Skeletal muscle satellite cell (primary cell): ENCODE measurements around the gene PLEK2.

ENCODE experiments used
- H3K27me3 ChIP-seq: 2 replicates; pipeline ENCODE4 v1.7.0; 2013; ENCODE audit warnings: low read length; ENCODE audit not compliant: control insufficient read depth, insufficient read depth
- H3K36me3 ChIP-seq: 2 replicates; pipeline ENCODE4 v1.7.0; 2013; ENCODE audit warnings: mild to moderate bottlenecking, control low read depth, low read length; ENCODE audit not compliant: insufficient read depth
- H3K4me1 ChIP-seq: 2 replicates; pipeline ENCODE4 v1.7.0; 2013; ENCODE audit warnings: low read length; ENCODE audit not compliant: control insufficient read depth, insufficient read depth
- H3K4me2 ChIP-seq: 2 replicates; pipeline ENCODE4 v1.7.0; 2013; ENCODE audit warnings: mild to moderate bottlenecking, low read length
- H3K4me3 ChIP-seq: 2 replicates; pipeline ENCODE4 v1.7.0; 2013; ENCODE audit warnings: low read length
- H3K9ac ChIP-seq: 2 replicates; pipeline ENCODE4 v1.7.0; 2013; ENCODE audit warnings: mild to moderate bottlenecking, low read depth, low read length, moderate library complexity
- H3K9me3 ChIP-seq: replicated peaks from 2 replicates; pipeline ENCODE4 v1.7.0; 2013; ENCODE audit warnings: mild to moderate bottlenecking, control low read depth, low read length

Gene PLEK2

GRCh38 chr14:67442139-67442906, 30.4 kb upstream of the PLEK2 start:
- no peak overlapping the region for H3K4me2 ChIP-seq
- no peaks in the 10 kb centered on the region for H3K4me1 ChIP-seq
- H3K36me3 ChIP-seq, result no peaks in the 10 kb centered on the region
- peaks cover 53% of the 10 kb centered on the region for H3K27me3 ChIP-seq
- H3K9me3 ChIP-seq, result no peaks in the 10 kb centered on the region
- no peak overlapping the region for H3K4me3 ChIP-seq
- H3K9ac ChIP-seq, result no peak overlapping the region

DNA sequence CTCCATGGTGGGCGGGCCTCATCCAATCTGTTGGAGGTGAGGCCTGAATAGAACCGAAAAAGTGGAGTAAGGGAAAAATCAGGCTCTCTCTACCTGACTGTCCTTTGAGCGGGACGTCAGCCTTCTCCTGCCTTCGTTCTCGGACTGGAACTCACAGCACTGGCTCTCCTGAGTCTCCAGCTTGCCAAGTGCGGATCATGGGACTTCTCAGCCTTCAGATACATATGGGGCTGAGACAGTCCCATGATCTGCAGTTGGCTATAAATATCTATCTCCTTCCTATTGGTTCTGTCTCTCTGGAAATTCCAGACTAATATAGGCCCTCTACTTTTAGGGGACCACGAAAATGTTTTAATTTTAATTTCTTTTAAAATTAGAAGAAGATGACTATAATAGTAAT, 29.7 kb upstream of the PLEK2 start:
- Histone ChIP-seq H3K36me3 (no peaks in the 10 kb centered on the region), H3K27me3 (peaks cover 58% of the 10 kb centered on the region), H3K4me3 (no peak overlapping the region), H3K4me1 (no peaks in the 10 kb centered on the region), H3K9me3 (no peaks in the 10 kb centered on the region), H3K4me2 (no peak overlapping the region), H3K9ac (no peak overlapping the region)

DNA sequence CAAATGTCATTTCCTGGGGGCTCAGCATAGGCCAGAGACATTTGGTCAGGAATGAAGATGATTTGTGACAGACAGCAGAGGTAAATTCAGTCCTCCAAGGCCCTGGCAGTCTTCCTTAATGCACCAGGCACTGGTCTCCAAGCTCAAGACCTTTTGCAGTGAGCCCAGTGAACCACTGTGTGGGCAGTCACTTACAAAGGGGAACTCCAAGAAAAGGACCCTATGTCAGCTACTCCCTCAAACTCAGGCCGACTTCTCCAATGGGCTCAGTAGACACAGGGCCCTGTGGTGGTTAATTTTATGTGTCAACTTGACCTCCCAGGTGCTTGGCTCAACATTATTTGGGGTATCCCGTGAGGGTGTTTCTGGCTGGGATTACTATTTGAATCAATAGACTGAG, 29.3 kb upstream of the PLEK2 start:
- Histone ChIP-seq H3K4me2 (no peak overlapping the region), H3K4me1 (no peaks in the 10 kb centered on the region), H3K27me3 (peaks cover 54% of the 10 kb centered on the region), H3K9me3 (no peaks in the 10 kb centered on the region), H3K9ac (no peak overlapping the region), H3K36me3 (no peaks in the 10 kb centered on the region), H3K4me3 (no peak overlapping the region)

DNA sequence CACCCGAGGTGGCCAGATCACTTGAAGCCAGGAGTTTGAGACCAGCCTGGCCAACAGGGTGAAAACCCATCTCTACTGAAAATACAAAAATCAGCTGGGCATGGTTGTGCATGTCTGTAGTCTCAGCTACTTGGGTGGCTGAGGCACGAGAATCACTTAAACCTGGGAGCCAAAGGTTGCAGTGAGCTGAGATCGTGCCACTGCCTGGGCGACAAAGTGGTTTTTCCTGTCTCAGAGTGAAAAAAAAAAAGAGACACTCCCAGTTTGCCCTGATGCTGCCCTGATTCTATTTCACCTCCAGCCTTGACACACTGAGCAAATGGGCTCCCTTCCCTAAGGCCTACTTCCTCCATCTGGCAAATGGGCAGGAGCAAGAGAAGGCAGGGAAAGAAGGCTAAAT, 28.5 kb upstream of the PLEK2 start:
- Histone ChIP-seq H3K9me3 (no peaks in the 10 kb centered on the region), H3K27me3 (peaks cover 52% of the 10 kb centered on the region), H3K9ac (no peak overlapping the region), H3K4me3 (no peak overlapping the region), H3K4me1 (no peaks in the 10 kb centered on the region), H3K4me2 (no peak overlapping the region), H3K36me3 (no peaks in the 10 kb centered on the region)

- Histone ChIP-seq H3K4me2 (no peak overlapping the region), H3K9me3 (no peaks in the 10 kb centered on the region), H3K4me1 (no peaks in the 10 kb centered on the region), H3K9ac (no peak overlapping the region), H3K36me3 (no peaks in the 10 kb centered on the region), H3K27me3 (peaks cover 61% of the 10 kb centered on the region), H3K4me3 (no peak overlapping the region)
Observed at GRCh38 chr14:67438969-67439368, 27.0 kb upstream of the PLEK2 start.

- no peak overlapping the region for H3K9ac ChIP-seq
- no peak overlapping the region for H3K4me3 ChIP-seq
- peaks cover 70% of the 10 kb centered on the region for H3K27me3 ChIP-seq
- no peaks in the 10 kb centered on the region for H3K4me1 ChIP-seq
- no peaks in the 10 kb centered on the region for H3K9me3 ChIP-seq
- no peak overlapping the region for H3K4me2 ChIP-seq
- no peaks in the 10 kb centered on the region for H3K36me3 ChIP-seq
Observed at GRCh38 chr14:67436006-67436866, 24.3 kb upstream of the PLEK2 start.

DNA sequence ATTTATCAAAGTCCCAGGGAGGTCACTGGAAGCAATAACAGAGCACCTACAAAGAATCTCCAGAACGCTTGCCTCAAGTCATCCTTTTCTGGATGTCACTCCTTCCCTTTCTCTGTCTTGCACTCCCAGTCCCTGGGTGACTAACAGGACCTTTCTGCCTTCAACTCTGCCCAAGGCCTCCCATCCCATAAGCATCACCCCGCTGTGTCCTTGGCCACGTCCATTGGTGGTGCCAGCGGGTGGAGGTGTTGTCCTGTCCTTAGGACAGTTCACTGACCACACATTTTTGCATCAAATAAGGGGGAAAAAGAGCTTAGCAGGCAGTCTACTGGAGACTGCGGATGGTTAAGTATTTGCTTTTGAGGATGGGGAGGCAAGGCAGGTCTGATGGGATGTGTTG, 23.6 kb upstream of the PLEK2 start:
- no peak overlapping the region for H3K4me2 ChIP-seq
- no peak overlapping the region for H3K9ac ChIP-seq
- H3K9me3 ChIP-seq, result no peaks in the 10 kb centered on the region
- H3K4me1 ChIP-seq, result no peaks in the 10 kb centered on the region
- peaks cover 65% of the 10 kb centered on the region for H3K27me3 ChIP-seq
- no peaks in the 10 kb centered on the region for H3K36me3 ChIP-seq
- no peak overlapping the region for H3K4me3 ChIP-seq

DNA sequence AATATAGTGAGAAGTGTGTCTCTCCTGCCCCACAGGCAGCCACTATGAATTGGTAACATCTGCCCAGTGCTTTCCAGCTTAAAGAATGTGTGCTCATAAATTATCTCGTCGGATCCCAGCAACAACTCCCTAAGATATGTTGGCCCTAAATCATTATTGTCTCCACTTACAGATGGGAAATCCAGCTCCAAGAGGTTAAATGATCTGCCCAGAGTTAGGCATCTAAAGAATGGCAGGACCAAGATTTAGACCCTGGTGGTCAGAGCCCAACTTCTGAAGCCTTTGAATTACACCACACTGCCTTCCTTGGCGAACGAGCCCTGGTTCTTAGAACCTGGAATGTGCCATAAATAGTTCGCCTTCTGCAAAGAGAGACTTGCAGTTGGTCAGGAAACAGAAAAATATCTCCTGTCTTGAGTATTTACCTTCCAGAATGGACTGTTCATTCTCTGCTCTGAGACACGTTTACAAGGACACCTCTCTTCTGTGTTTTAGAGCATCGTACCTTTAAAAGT, 20.1 kb upstream of the PLEK2 start:
- Histone ChIP-seq H3K27me3 (peaks cover 47% of the 10 kb centered on the region), H3K4me1 (peaks cover 7% of the 10 kb centered on the region), H3K9ac (no peak overlapping the region), H3K36me3 (no peaks in the 10 kb centered on the region), H3K9me3 (no peaks in the 10 kb centered on the region), H3K4me3 (no peak overlapping the region), H3K4me2 (no peak overlapping the region)

DNA sequence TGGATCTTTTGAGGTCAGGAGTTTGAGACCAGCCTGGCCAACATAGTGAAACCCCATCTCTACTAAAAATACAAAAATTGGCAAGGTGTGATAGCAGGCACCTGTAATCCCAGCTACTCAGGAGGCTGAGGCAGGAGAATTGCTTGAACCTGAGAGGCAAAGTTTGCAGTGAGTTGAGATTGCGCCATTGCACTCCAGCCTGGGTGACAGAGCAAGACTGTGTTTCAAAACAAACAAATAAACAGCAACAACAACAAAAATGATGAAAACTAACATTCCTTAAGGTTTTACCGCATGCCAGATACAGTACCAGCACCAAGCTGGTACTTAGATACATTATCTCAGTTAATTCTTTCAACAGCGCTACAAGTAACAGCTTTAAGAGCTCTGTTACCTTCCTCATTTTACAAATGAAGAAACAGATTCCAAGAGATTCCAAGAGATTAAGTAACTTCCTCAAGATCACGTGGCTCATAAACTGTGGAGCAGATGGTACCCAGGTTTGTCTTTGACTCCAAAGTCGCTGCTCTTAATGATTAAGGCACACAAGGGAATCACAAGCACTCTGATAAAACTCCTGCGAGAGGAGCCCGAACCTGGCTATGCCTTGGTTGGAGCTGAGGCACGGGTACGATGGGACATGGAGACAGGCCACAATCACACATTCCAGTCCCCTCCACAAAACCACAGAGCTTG, 17.7 kb upstream of the PLEK2 start:
- Histone ChIP-seq H3K36me3 (no peaks in the 10 kb centered on the region), H3K4me1 (peaks cover 18% of the 10 kb centered on the region), H3K4me3 (no peak overlapping the region), H3K9ac (no peak overlapping the region), H3K4me2 (no peak overlapping the region), H3K9me3 (no peaks in the 10 kb centered on the region), H3K27me3 (peaks cover 34% of the 10 kb centered on the region)

DNA sequence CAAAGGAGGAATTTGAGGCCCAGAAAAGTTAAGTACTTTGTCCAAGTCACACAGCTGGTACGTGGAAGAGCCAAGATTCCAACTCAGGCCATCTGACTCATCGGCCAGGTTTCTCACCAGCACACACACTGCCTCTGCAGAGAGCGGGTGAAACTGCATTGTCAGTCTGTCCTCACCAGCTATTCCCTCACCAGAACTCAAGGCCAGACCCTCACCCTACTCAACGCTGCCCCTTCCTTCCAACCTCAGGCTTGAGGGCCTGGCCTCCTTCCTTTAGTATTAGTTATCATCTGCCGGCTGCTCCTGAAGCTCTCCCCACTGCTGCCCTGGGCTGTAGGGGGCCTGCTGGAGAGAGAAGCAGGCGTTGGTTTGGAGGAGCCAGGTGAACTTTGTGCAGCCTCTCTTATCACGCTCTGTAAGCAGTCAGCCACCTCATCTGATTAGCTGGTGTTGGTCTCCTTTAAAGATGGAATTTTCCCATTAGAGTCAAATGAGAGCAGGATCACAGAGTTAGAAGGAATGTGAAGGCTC, 16.6 kb upstream of the PLEK2 start:
- Histone ChIP-seq H3K27me3 (peaks cover 26% of the 10 kb centered on the region), H3K36me3 (no peaks in the 10 kb centered on the region)

DNA sequence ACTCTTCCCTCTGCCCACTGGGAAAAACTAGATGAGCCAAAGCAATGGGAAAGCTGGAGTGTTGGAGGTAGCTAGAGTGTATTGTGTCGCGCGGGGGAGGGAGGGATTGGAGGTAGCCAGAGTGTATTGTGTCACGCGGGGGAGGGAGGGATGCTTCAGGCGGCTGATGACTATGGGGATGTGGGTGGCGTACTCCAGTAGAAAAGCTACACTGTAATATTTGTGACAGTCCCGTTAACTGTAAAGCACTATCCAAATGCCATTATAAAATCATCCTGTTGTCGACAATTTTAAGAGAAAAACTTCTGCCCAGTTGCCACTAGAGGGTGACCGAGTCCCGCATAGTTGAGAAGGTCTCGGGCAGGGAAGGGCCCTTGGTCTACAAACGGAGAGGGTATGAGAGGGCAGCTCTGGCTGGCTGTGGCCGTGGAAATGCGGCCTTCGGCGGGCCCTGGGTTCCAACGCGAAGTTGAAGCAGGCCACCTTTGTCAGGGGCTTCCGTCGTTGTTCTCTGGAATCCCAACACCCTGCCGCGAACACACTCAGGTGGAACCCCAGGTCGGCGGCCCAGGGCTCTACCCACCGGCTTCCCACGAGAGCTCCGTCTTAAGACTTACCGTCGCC, 15.1 kb upstream of the PLEK2 start:
- H3K4me3 ChIP-seq, result peak overlapping the region; percentile 49
- H3K4me1 ChIP-seq, result peaks cover 18% of the 10 kb centered on the region
- H3K27me3 ChIP-seq, result peaks cover 11% of the 10 kb centered on the region
- H3K4me2 ChIP-seq, result peak overlapping the region; percentile 67
- H3K36me3 ChIP-seq, result no peaks in the 10 kb centered on the region
- H3K9me3 ChIP-seq, result no peaks in the 10 kb centered on the region
- H3K9ac ChIP-seq, result no peak overlapping the region

More for the DNA sequence above, 16.6 kb upstream of the PLEK2 start:
- Histone ChIP-seq H3K4me3 (no peak overlapping the region), H3K9ac (no peak overlapping the region), H3K9me3 (no peaks in the 10 kb centered on the region), H3K4me1 (peaks cover 18% of the 10 kb centered on the region), H3K4me2 (no peak overlapping the region)
